Common myeloid progenitor, CD34-positive (primary cell): Measurements from ENCODE around the gene SLC7A4.

ENCODE experiments used
- CTCF ChIA-PET: fragments of 350-600 bp; sonication (Branson Sonifier 250); formaldehyde crosslinking; loops from one replicate; lab custom pipeline; 2021; ENCODE audit warnings: antibody characterized with exemption; lab: Charles Lee
- POLR2A ChIA-PET: fragments of 350-600 bp; sonication (Branson Sonifier 250); formaldehyde crosslinking; loops from one replicate; lab custom pipeline; 2021; ENCODE audit warnings: antibody characterized with exemption; lab: Charles Lee
- DNase-seq, 3 donors: peaks; one replicate each; pipeline versions ENCODE4 v3.0.0 to v3.0.0-alpha.2; 2013
- H3K27ac ChIP-seq, 2 experiments: 1 replicate in 1 of 2; 2 replicates in 1 of 2; pipeline ENCODE4 v1.7.0; 2013; ENCODE audit warnings: inconsistent platforms in 2 of 2, low read length in 2 of 2, mild to moderate bottlenecking in 2 of 2, low read depth in 1 of 2, moderate library complexity in 1 of 2; ENCODE audit not compliant: severe bottlenecking in 2 of 2, insufficient read depth in 1 of 2, poor library complexity in 1 of 2
- H3K27me3 ChIP-seq, 5 experiments: replicated peaks in 2 of 5; 1 replicate in 3 of 5; 2 replicates in 2 of 5; pipeline versions ENCODE4 v1.6.1 to v1.7.0; 2013; ENCODE audit warnings: low read length in 4 of 5, mild to moderate bottlenecking in 2 of 5, moderate library complexity in 2 of 5, inconsistent platforms in 1 of 5; ENCODE audit not compliant: insufficient read depth in 5 of 5, control insufficient read depth in 4 of 5
- H3K36me3 ChIP-seq, 4 experiments: 1 replicate in 2 of 4; 2 replicates in 2 of 4; pipeline versions ENCODE4 v1.6.1 to v1.7.0; 2013; ENCODE audit warnings: low read length in 3 of 4, control low read depth in 1 of 4, mild to moderate bottlenecking in 1 of 4; ENCODE audit not compliant: control insufficient read depth in 4 of 4, insufficient read depth in 4 of 4
- H3K4me1 ChIP-seq, 4 experiments: 1 replicate in 3 of 4; 2 replicates in 1 of 4; pipeline versions ENCODE4 v1.6.1 to v1.7.1; 2013; ENCODE audit warnings: low read length in 3 of 4, mild to moderate bottlenecking in 3 of 4, control low read depth in 1 of 4, inconsistent platforms in 1 of 4, moderate library complexity in 1 of 4; ENCODE audit not compliant: control insufficient read depth in 4 of 4, insufficient read depth in 4 of 4; ENCODE audit errors: control extremely low read depth in 1 of 4
- H3K4me3 ChIP-seq, 7 experiments: 1 replicate in 4 of 7; 2 replicates in 3 of 7; pipeline versions ENCODE4 v1.5.1 to v1.7.0; 2013; ENCODE audit warnings: mild to moderate bottlenecking in 7 of 7, low read length in 6 of 7, moderate library complexity in 6 of 7, inconsistent platforms in 2 of 7, low read depth in 2 of 7, control low read depth in 1 of 7; ENCODE audit not compliant: insufficient read depth in 4 of 7, control insufficient read depth in 1 of 7; ENCODE audit errors: extremely low read depth in 1 of 7
- H3K9me3 ChIP-seq, 5 experiments: 1 replicate in 4 of 5; 2 replicates in 1 of 5; pipeline versions ENCODE4 v1.6.1 to v1.7.1; 2013; ENCODE audit warnings: low read length in 4 of 5, mild to moderate bottlenecking in 2 of 5, inconsistent platforms in 1 of 5, low read depth in 1 of 5, moderate library complexity in 1 of 5; ENCODE audit not compliant: control insufficient read depth in 4 of 5, insufficient read depth in 2 of 5; ENCODE audit errors: control extremely low read depth in 1 of 5
- WGBS: methylation state at CpG from one replicate; pipeline ENCODE4 v1.1.5; 2013; ENCODE audit not compliant: insufficient coverage; 5-methylcytosine and 5-hydroxymethylcytosine counted together

The SLC7A4 gene

DNA sequence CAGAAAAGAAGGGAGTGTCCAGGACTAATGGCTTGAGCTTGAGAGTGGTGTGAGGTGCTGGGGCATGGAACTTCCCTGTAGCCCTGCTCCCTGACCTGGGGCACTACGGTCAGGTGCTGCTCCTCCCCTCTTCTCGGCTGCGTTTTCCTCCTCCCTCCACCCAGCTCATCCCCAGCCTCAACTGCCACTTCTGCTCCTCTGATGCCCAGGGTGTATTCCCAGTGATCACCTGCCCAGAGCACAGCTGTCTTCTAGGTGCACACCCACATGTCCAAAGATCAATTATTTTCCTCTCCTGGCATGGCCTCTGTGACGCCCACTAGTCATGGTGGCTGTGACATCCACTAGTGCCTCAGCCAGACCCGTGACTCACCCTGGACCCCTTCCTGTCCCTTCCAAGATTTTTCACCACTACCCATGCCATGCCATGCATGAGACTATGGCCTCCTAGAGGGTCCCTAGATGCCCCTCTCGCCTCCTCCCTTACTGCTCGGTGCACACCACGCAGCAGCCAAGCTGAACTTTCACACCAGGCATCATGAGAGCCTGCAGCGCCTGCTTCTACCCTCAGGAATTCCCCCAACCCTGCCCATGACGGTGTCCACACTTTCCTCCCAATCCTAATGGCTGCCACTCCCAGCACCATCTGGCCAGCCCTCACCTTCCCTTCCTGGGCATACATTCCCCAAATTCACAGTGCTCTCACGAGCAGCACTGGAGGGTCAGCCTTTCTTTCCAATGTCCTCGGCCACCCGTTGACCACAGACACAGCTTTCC is 15.5 kb downstream of the SLC7A4 start:
- POLR2A ChIA-PET = no interaction called here
- WGBS = 98% methylated on average over 12 of the region's 13 CpGs
- H3K9me3 ChIP-seq = no peaks in the 10 kb centered on the region
- H3K4me3 ChIP-seq = no peak overlapping the region
- peaks cover 0 to 5% (median 0%) of the 10 kb centered on the region in 5 experiments for H3K27me3 ChIP-seq
- H3K27ac ChIP-seq = no peak overlapping the region
- CTCF ChIA-PET = interaction anchor here (1.6 kb wide), 1 partner anchor 11 kb away, joined by 3 read pairs; no protein-coding TSS in a partner anchor
- H3K4me1 ChIP-seq = peaks cover 0 to 21% (median 17%) of the 10 kb centered on the region in 4 experiments
- no peaks in the 10 kb centered on the region for H3K36me3 ChIP-seq
- DNase-seq = no peak

DNA sequence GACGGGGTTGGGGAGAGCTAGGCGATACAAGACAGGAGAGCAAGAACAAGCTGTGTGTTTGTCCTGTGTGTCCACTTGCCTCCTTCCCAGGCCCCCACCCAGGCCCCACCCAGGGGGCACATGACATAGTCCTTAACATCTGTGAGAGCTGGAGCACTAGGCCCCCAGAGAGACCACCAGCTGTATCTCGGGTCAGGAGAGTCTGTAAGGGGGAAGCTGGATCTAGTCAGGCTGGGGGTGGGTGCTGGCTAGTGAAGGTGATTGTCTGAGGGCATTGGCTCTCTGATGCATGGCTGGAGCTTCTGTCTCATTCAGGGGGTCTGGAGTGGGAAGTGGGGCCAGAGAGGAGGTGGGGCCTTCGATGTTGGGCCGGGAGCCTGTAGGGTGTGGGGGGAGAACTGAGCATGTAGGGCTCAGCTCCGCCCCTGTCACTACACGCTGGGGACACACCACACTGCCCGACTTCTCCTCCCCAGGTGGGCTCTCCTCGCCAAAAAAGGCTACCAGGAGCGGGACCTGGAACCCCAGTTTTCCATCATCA is 16.8 kb downstream of the SLC7A4 start:
- Histone ChIP-seq H3K9me3 (no peaks in the 10 kb centered on the region), H3K27ac (peak overlapping the region in 1 of 2 experiments; percentile 85), H3K4me1 (peaks cover 0 to 21% (median 17%) of the 10 kb centered on the region in 4 experiments), H3K4me3 (no peak overlapping the region), H3K36me3 (no peaks in the 10 kb centered on the region), H3K27me3 (peaks cover 0 to 3% (median 0%) of the 10 kb centered on the region in 5 experiments)
- ChIA-PET CTCF (interaction anchor here (1.0 kb wide), 1 partner anchor 40 kb away, joined by 3 read pairs; no protein-coding TSS in a partner anchor), POLR2A (interaction anchor here (0.6 kb wide), 1 partner anchor 629 kb away, joined by 3 read pairs; no protein-coding TSS in a partner anchor)
- DNase-seq = no peak
- 78% methylated on average over 10 of the region's 10 CpGs for WGBS

DNA sequence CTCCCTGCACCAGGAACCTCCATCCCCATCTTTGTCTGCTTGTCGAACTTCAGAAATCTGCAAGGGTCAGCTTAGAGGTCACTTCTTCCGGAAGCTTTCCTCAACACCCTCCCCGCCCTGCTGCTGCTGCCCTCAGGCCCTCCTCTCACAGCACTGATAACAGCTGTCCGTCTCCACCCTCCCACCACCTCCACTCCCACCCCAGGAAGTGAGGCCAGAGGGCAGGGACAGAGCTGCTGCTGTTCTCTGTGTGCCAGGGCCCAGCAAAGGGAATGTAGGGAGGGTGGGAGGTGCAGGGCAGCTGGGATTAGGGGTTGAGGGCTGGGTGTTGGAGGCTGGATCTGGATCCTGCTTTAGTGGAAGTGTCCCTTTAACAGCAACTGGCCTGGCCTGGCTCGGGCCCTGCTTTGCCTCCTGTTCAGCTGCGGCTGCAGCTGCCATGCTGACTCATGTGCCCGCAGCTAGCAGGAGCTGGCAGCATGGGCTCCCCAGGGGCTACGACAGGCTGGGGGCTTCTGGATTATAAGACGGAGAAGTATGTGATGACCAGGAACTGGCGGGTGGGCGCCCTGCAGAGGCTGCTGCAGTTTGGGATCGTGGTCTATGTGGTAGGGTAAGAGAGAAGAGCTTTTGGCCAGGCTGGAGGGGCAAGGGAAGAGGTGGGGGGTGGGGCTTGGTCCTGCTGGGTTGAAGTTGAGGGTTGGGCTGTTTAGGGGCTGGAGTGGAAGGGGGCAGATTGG is 17.5 kb downstream of the SLC7A4 start, which contains the start of gene P2RX6:
Gene P2RX6, plus strand, starts transcription at position 440 of the 740 bp plus-strand sequence. Its CDS starts 10 bp downstream, at position 450.
- DNase-seq = peak in 2 of 3 donors; percentile 47 to 51
- 52% methylated on average over 7 of the region's 12 CpGs for WGBS
- Histone ChIP-seq H3K4me1 (peaks cover 0 to 21% (median 17%) of the 10 kb centered on the region in 4 experiments), H3K36me3 (no peaks in the 10 kb centered on the region), H3K4me3 (peak within 1 kb of the TSS; percentile 19 to 73 (median 57)), H3K27ac (peak within 1 kb of the TSS in 1 of 2 experiments; percentile 85), H3K9me3 (no peaks in the 10 kb centered on the region), H3K27me3 (peaks cover 0 to 3% (median 0%) of the 10 kb centered on the region in 5 experiments)
- CTCF ChIA-PET = interaction anchor here (0.6 to 1.1 kb wide), 3 partner anchors 33 to 200 kb away, joined by 3 read pairs; partner anchors contain the start of gene LZTR1
- POLR2A ChIA-PET = interaction anchor here (0.6 kb wide), 1 partner anchor 630 kb away, joined by 3 read pairs; no protein-coding TSS in a partner anchor

DNA sequence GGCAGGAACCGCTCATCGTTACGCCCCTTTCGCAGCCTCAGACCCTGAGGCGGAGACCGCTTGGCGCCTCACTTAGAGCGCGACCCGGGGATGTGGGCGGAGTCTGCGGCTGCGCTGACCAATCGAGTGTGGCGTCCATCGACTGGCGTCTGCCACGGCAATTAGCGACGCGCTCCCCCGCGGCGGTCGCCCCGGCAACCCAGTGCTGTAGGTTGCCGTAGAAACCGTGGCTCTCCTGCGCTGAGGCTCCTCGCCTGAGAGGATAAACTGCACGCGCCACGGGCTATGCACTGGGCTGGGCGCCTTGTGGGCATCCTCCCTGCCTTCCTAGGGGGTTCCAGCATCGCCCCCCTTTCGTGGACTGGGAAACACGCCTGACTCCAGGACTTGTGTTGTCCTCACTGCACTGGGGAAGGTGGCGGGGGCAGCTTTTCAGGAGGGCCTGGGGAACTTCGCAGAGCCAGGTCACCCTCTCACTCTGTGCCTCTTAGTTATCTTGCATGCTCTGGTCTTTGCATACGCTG is 18.1 kb downstream of the SLC7A4 start:
- peak overlapping the region in 1 of 2 experiments; percentile 79 for H3K27ac ChIP-seq
- WGBS = 3% methylated on average over 40 of the region's 40 CpGs
- peaks cover 0 to 3% (median 0%) of the 10 kb centered on the region in 5 experiments for H3K27me3 ChIP-seq
- DNase-seq = peak; percentile 84 to 97 (median 95)
- H3K4me3 ChIP-seq = peak overlapping the region; percentile 19 to 73 (median 57)
- ChIA-PET POLR2A (interaction anchor here (1.1 kb wide), 1 partner anchor 129 kb away, joined by 3 read pairs; no protein-coding TSS in a partner anchor), CTCF (interaction anchor here (0.6 to 1.4 kb wide), 3 partner anchors 32 to 199 kb away, joined by 3 read pairs; partner anchors contain the start of gene LZTR1)
- peaks cover 0 to 21% (median 17%) of the 10 kb centered on the region in 4 experiments for H3K4me1 ChIP-seq
- no peaks in the 10 kb centered on the region for H3K36me3 ChIP-seq
- no peaks in the 10 kb centered on the region for H3K9me3 ChIP-seq

DNA sequence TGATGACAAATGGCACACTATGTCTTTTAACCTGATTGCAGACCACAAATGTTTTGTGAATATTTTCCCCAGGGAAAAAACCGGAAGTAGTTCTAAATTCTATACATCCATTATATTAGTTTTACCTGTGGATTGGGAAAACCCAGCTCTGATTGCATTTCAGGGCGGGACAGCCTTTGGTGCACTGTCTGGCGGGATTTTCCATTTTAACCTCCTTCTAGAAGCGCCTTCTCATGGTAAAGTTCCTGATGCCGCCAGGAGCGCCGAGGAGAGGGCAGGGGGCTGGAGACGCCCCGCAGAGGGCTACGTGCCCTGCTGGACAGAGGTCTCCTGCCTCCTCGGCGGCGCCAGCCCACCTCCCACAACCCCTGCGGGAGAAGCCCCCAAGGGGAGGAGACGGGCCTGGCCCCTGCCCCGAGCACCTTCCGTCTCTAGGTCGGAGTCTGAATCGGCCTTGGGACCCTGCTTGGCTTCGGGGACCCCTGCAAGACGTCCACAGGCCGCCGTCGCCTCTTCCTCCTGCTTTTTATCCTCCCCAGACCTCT is 18.6 kb downstream of the SLC7A4 start:
- H3K4me3 ChIP-seq = peak overlapping the region; percentile 19 to 73 (median 57)
- H3K4me1 ChIP-seq = peaks cover 0 to 21% (median 17%) of the 10 kb centered on the region in 4 experiments
- ChIA-PET POLR2A (interaction anchor here (1.1 kb wide), 1 partner anchor 128 kb away, joined by 3 read pairs; no protein-coding TSS in a partner anchor), CTCF (interaction anchor here (0.7 to 1.4 kb wide), 4 partner anchors 10 to 128 kb away, joined by 3 read pairs; no protein-coding TSS in a partner anchor)
- WGBS = 7% methylated on average over 21 of the region's 24 CpGs
- peak overlapping the region in 1 of 2 experiments; percentile 79 for H3K27ac ChIP-seq
- no peaks in the 10 kb centered on the region for H3K27me3 ChIP-seq
- H3K36me3 ChIP-seq = no peaks in the 10 kb centered on the region
- no peaks in the 10 kb centered on the region for H3K9me3 ChIP-seq
- DNase-seq = no peak
